H1 (cell line): Measurements from ENCODE around the gene SLC27A4. TPM values are rescaled to one million over a fixed set of nuclear protein-coding genes. Genes with fewer than 3 reads are reported as not detected.

Source experiments
- CTCF ChIA-PET: fragments of 300-600 bp; sonication (Branson Sonifier 250); formaldehyde crosslinking; loops from one replicate; lab custom pipeline; 2021; ENCODE audit not compliant: partially characterized antibody; lab: Charles Lee
- POLR2A ChIA-PET: fragments of 300-600 bp; sonication (Branson Sonifier 250); formaldehyde crosslinking; loops from one replicate; lab custom pipeline; 2021; ENCODE audit warnings: inconsistent platforms; ENCODE audit not compliant: partially characterized antibody; lab: Charles Lee
- DNase-seq, 2 experiments: peaks; one replicate each; pipeline versions ENCODE4 v3.0.0 to v3.0.0-alpha.2; 2010 to 2022; ENCODE audit warnings: low spot score in 2 of 2, low read depth in 1 of 2, mixed read lengths in 1 of 2
- FAIRE-seq: peaks from 2 replicates; lab custom pipeline; 2011; peaks lifted over from hg19 to GRCh38; lab: Jason Lieb, UNC
- H2AFZ ChIP-seq: 2 replicates; pipeline ENCODE4 v1.8.1; 2012; ENCODE audit warnings: low read length, inconsistent platforms
- H2AK5ac ChIP-seq: 2 replicates; pipeline ENCODE4 v1.6.1; 2013; ENCODE audit warnings: low read depth, low read length
- H2BK120ac ChIP-seq: replicated peaks from 2 replicates; pipeline ENCODE3; 2013; ENCODE audit warnings: low read depth, low read length, inconsistent platforms
- H2BK12ac ChIP-seq: 2 replicates; pipeline ENCODE4 v1.6.1; 2013; ENCODE audit warnings: low read depth, low read length
- H2BK15ac ChIP-seq: 2 replicates; pipeline ENCODE4 v1.6.1; 2013; ENCODE audit warnings: low read length
- H2BK20ac ChIP-seq: 2 replicates; pipeline ENCODE4 v1.6.1; 2013; ENCODE audit warnings: low read length
- H2BK5ac ChIP-seq: 2 replicates; pipeline ENCODE4 v1.6.1; 2013; ENCODE audit warnings: low read depth, low read length
- H3K14ac ChIP-seq: 2 replicates; pipeline ENCODE4 v1.6.1; 2013; ENCODE audit warnings: inconsistent platforms; ENCODE audit not compliant: insufficient read length
- H3K18ac ChIP-seq: 2 replicates; pipeline ENCODE4 v1.6.1; 2013; ENCODE audit warnings: low read length; ENCODE audit errors: extremely low read depth
- H3K23ac ChIP-seq: 2 replicates; pipeline ENCODE4 v1.6.1; 2013; ENCODE audit warnings: inconsistent platforms; ENCODE audit not compliant: insufficient read length
- H3K23me2 ChIP-seq: 2 replicates; pipeline ENCODE4 v1.6.1; 2013; ENCODE audit warnings: low read depth, low read length
- H3K27ac ChIP-seq: 2 replicates; pipeline ENCODE4 v1.6.1; 2011; ENCODE audit warnings: low read depth, low read length, inconsistent platforms
- H3K27me3 ChIP-seq, 4 experiments: replicated peaks in 1 of 4; 1 replicate in 1 of 4; 2 replicates in 3 of 4; pipeline versions ENCODE4 v1.6.1 to v1.8.1; 2011 to 2013; ENCODE audit warnings: low read length in 3 of 4, mild to moderate bottlenecking in 3 of 4, inconsistent platforms in 2 of 4, mixed read lengths in 2 of 4, moderate library complexity in 1 of 4; ENCODE audit not compliant: control insufficient read depth in 3 of 4, insufficient read depth in 3 of 4; ENCODE audit errors: extremely low read depth in 1 of 4
- H3K36me3 ChIP-seq, 4 experiments: 2 replicates each; pipeline versions ENCODE4 v1.6.1 to v1.8.1; 2011 to 2013; ENCODE audit warnings: mild to moderate bottlenecking in 4 of 4, low read length in 3 of 4, moderate library complexity in 2 of 4, control low read depth in 1 of 4, inconsistent platforms in 1 of 4; ENCODE audit not compliant: insufficient read depth in 4 of 4, control insufficient read depth in 2 of 4
- H3K4ac ChIP-seq: replicated peaks from 2 replicates; pipeline ENCODE3; 2013; ENCODE audit warnings: low read length, low read depth, mixed read lengths, inconsistent platforms; ENCODE audit not compliant: insufficient read length
- H3K4me1 ChIP-seq, 4 experiments: replicated peaks in 1 of 4; 1 replicate in 1 of 4; 2 replicates in 3 of 4; pipeline versions ENCODE4 v1.6.1 to v1.8.1; 2011 to 2013; ENCODE audit warnings: low read length in 3 of 4, inconsistent platforms in 2 of 4, mixed read lengths in 1 of 4; ENCODE audit not compliant: insufficient read depth in 4 of 4, control insufficient read depth in 3 of 4
- H3K4me2 ChIP-seq, 2 experiments: 2 replicates each; pipeline versions ENCODE4 v1.6.1 to v1.8.1; 2011 to 2013; ENCODE audit warnings: low read depth in 2 of 2, low read length in 2 of 2, control low read depth in 1 of 2, inconsistent platforms in 1 of 2, mild to moderate bottlenecking in 1 of 2; ENCODE audit not compliant: insufficient read depth in 1 of 2
- H3K4me3 ChIP-seq, 4 experiments: fragments of 200-600, 300-600 bp in 1 of 4; sonication (generic), shearing (Covaris generic), sonication (Bioruptor Twin) in 1 of 4; 2 replicates each; pipeline versions ENCODE4 v1.5.1 to v1.8.1; 2011 to 2016; ENCODE audit warnings: low read length in 4 of 4, low read depth in 3 of 4, control low read depth in 2 of 4, inconsistent platforms in 2 of 4, mild to moderate bottlenecking in 2 of 4, mixed read lengths in 1 of 4, moderate library complexity in 1 of 4; ENCODE audit not compliant: insufficient read depth in 2 of 4; ENCODE audit errors: extremely low read depth in 1 of 4
- H3K56ac ChIP-seq: replicated peaks from 2 replicates; pipeline ENCODE3; 2013; ENCODE audit warnings: low read depth, mild to moderate bottlenecking, mixed read lengths, low read length, inconsistent platforms; ENCODE audit not compliant: insufficient read length
- H3K79me1 ChIP-seq: 2 replicates; pipeline ENCODE4 v1.6.1; 2013; ENCODE audit warnings: low read depth, low read length, control low read depth
- H3K79me2 ChIP-seq, 2 experiments: 2 replicates each; pipeline versions ENCODE4 v1.6.1 to v1.8.1; 2012 to 2013; ENCODE audit warnings: low read length in 2 of 2, mild to moderate bottlenecking in 2 of 2, inconsistent platforms in 1 of 2; ENCODE audit not compliant: insufficient read depth in 2 of 2, control insufficient read depth in 1 of 2
- H3K9ac ChIP-seq, 4 experiments: replicated peaks in 1 of 4; 1 replicate in 1 of 4; 2 replicates in 3 of 4; pipeline versions ENCODE4 v1.6.1 to v1.8.1; 2011 to 2013; ENCODE audit warnings: low read depth in 3 of 4, low read length in 3 of 4, control low read depth in 2 of 4, mild to moderate bottlenecking in 2 of 4, moderate library complexity in 2 of 4, inconsistent platforms in 1 of 4; ENCODE audit errors: extremely low read depth in 1 of 4
- H3K9me3 ChIP-seq, 2 experiments: 2 replicates each; pipeline versions ENCODE4 v1.6.1 to v1.8.1; 2012 to 2013; ENCODE audit warnings: mild to moderate bottlenecking in 2 of 2, moderate library complexity in 2 of 2, control low read depth in 1 of 2, inconsistent platforms in 1 of 2, low read depth in 1 of 2, low read length in 1 of 2, mixed read lengths in 1 of 2; ENCODE audit not compliant: insufficient read depth in 2 of 2
- H4K20me1 ChIP-seq, 2 experiments: replicated peaks in 1 of 2; 2 replicates each; pipeline versions ENCODE3 to v1.8.1; 2011 to 2013; ENCODE audit warnings: inconsistent platforms in 2 of 2, low read length in 2 of 2, mild to moderate bottlenecking in 1 of 2; ENCODE audit not compliant: insufficient read depth in 2 of 2, control insufficient read depth in 1 of 2
- H4K5ac ChIP-seq: 2 replicates; pipeline ENCODE4 v1.6.1; 2013; ENCODE audit warnings: low read length, low read depth, mixed read lengths, inconsistent platforms; ENCODE audit not compliant: insufficient read length
- H4K8ac ChIP-seq: 2 replicates; pipeline ENCODE4 v1.8.0; 2013; ENCODE audit warnings: mild to moderate bottlenecking, moderate library complexity, low read length, inconsistent platforms; ENCODE audit not compliant: insufficient read depth; ENCODE audit errors: extremely low read depth
- H4K91ac ChIP-seq: replicated peaks from 2 replicates; pipeline ENCODE3; 2013; ENCODE audit warnings: low read length, mixed read lengths, inconsistent platforms; ENCODE audit not compliant: insufficient read length
- BACH1 ChIP-seq: IDR thresholded peaks from 2 replicates; pipeline ENCODE4 v1.6.1; 2012; ENCODE audit warnings: low read length, improper control_type of control experiment
- E2F6 ChIP-seq: IDR thresholded peaks from 2 replicates; pipeline ENCODE4 v1.6.1; 2012; ENCODE audit warnings: inconsistent platforms
- GABPA ChIP-seq: IDR thresholded peaks from 2 replicates; pipeline ENCODE4 v1.6.1; 2011; ENCODE audit warnings: mild to moderate bottlenecking, low read length, moderate library complexity, borderline replicate concordance; ENCODE audit not compliant: insufficient read depth
- HDAC6 ChIP-seq: IDR thresholded peaks from one replicate; pipeline ENCODE4 v1.7.1; 2012; ENCODE audit warnings: low read depth, mild to moderate bottlenecking, inconsistent platforms, low read length, moderate library complexity
- KDM1A ChIP-seq: fragments of 200-600, 300-600 bp; sonication (generic); IDR thresholded peaks from 2 replicates; pipeline ENCODE4 v1.7.1; 2016; ENCODE audit warnings: mild to moderate bottlenecking, low read length, borderline replicate concordance
- MAFK ChIP-seq: IDR thresholded peaks from 2 replicates; pipeline ENCODE4 v1.6.1; 2012; ENCODE audit warnings: low read depth, mild to moderate bottlenecking, improper control_type of control experiment, low read length
- NANOG ChIP-seq: IDR thresholded peaks from 2 replicates; pipeline ENCODE4 v1.6.1; 2011; ENCODE audit warnings: low read length, low read depth, mild to moderate bottlenecking, inconsistent platforms; ENCODE audit not compliant: insufficient read depth, poor library complexity, severe bottlenecking
- NRF1 ChIP-seq: IDR thresholded peaks from 2 replicates; pipeline ENCODE4 v1.6.1; 2011; ENCODE audit warnings: mild to moderate bottlenecking, low read depth, low read length, improper control_type of control experiment
- RXRA ChIP-seq: IDR thresholded peaks from 2 replicates; pipeline ENCODE4 v1.6.1; 2011; ENCODE audit warnings: low read depth, mild to moderate bottlenecking, low read length, moderate library complexity; ENCODE audit not compliant: insufficient read depth
- SIRT6 ChIP-seq: IDR thresholded peaks from one replicate; pipeline ENCODE4 v1.7.1; 2012; ENCODE audit warnings: low read length, inconsistent platforms
- SRF ChIP-seq: IDR thresholded peaks from 2 replicates; pipeline ENCODE4 v1.6.1; 2011; ENCODE audit warnings: mild to moderate bottlenecking, low read depth, low read length, moderate library complexity
- TCF12 ChIP-seq: IDR thresholded peaks from 2 replicates; pipeline ENCODE4 v1.6.1; 2011; ENCODE audit warnings: low read depth, mild to moderate bottlenecking, low read length
- WGBS, 2 experiments: shearing (Covaris generic) in 1 of 2; methylation state at CpG; one replicate each; pipeline versions ENCODE4 v1.1.6 to v1.1.7; 2013 to 2015; ENCODE audit warnings: low lambda C conversion rate in 2 of 2, mixed read lengths in 2 of 2, inconsistent platforms in 1 of 2, low coverage in 1 of 2, missing lambda C conversion rate in 1 of 2; ENCODE audit not compliant: insufficient replicate concordance in 2 of 2, insufficient coverage in 1 of 2, insufficient read length in 1 of 2; ENCODE audit errors: extremely low coverage in 1 of 2, missing lambda C conversion rate in 1 of 2; 5-methylcytosine and 5-hydroxymethylcytosine counted together
- polyA plus RNA-seq, 7 experiments: library from polyadenylated mRNA; depleted of rRNA in 3 of 7; stranded (reverse) in 5 of 7; unstranded in 2 of 7; fragments of >200 nt in 5 of 7; fragments of 200-250 nt in 2 of 7; gene quantifications; 1 replicate in 5 of 7; 2 replicates in 1 of 7; 4 replicates in 1 of 7; pipeline versions ENCODE4 v1.2.1 to v1.2.3, GENCODE V29; 2011 to 2013; ENCODE audit warnings: missing spikeins in 2 of 7, mixed read lengths in 2 of 7
- total RNA-seq: library from RNA; stranded (reverse); fragmentation: NEBNext Ultra II Directional; extraction: Animal tissue kit (Norgen Biotek cat#: 25700); gene quantifications from 2 replicates; pipeline ENCODE4 v1.2.1, GENCODE V29; 2021
- TF ChIP-seq, protein P1 (sequence below): IDR thresholded peaks from 2 replicates; pipeline ENCODE4 v1.6.1; 2011; ENCODE audit warnings: low read depth, mild to moderate bottlenecking, low read length; ENCODE audit not compliant: insufficient read depth

The SLC27A4 gene
- total and polyA plus RNA-seq, 2 of the 8 experiments (the other 6 are each of a cell fraction or from before 2014, with no cell fraction given), result 14.9 to 20.5 TPM

DNA sequence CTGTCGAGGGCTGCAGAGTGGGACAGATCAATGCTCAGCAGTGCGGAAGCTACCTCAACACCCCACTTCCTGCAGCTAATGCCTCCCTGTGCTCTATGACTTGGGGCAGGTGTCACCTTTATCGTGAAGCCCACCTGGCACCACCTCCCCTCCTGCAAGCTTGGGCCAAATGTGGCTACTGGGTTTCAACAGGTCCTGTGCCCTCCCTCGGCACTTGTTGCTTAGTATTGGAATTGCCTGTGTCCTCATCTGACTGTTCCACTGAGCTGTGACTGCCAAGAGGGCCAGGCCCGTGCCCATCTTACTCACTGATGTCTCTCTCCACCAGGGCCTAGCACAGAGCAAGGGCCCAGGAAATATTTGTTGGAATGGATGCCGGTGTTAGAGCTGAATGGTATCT lies 9.4 kb downstream of the SLC27A4 start:
- H3K56ac ChIP-seq, result no peak overlapping the region
- FAIRE-seq (no peak), DNase-seq (no peak)
- H3K4me1 ChIP-seq, result no peaks in the 10 kb centered on the region
- H2BK5ac ChIP-seq, result no peak overlapping the region
- H2BK20ac ChIP-seq, result no peak overlapping the region
- no peak overlapping the region for H3K4me3 ChIP-seq
- H3K4me2 ChIP-seq, result no peak overlapping the region
- POLR2A ChIA-PET, result interaction anchor here (0.5 to 1.2 kb wide), 3 partner anchors 8 to 12 kb away, joined by 3 to 4 read pairs (median 3); no protein-coding TSS in a partner anchor
- no peak overlapping the region for H3K23ac ChIP-seq
- no peak overlapping the region for H3K14ac ChIP-seq
- no peaks in the 10 kb centered on the region for H3K79me1 ChIP-seq
- H3K23me2 ChIP-seq, result no peaks in the 10 kb centered on the region
- peaks cover 0 to 4% of the 10 kb centered on the region in 2 experiments for H4K20me1 ChIP-seq
- H4K5ac ChIP-seq, result no peak overlapping the region
- CTCF ChIA-PET, result interaction anchor here (0.8 to 2.2 kb wide), 5 partner anchors 8 to 77 kb away, joined by 3 to 8 read pairs (median 3); no protein-coding TSS in a partner anchor
- peaks cover 0 to 8% (median 2%) of the 10 kb centered on the region in 4 experiments; a peak in 4 of 8 replicates for H3K36me3 ChIP-seq
- no peak overlapping the region for H2AK5ac ChIP-seq
- no peak overlapping the region for H2BK12ac ChIP-seq
- no peaks in the 10 kb centered on the region for H3K27me3 ChIP-seq
- no peak overlapping the region for H3K9ac ChIP-seq
- H3K4ac ChIP-seq, result no peak overlapping the region
- no peaks in the 10 kb centered on the region for H3K79me2 ChIP-seq
- H2AFZ ChIP-seq, result no peak overlapping the region
- no peak overlapping the region for H2BK120ac ChIP-seq
- H4K8ac ChIP-seq, result 0 out of 2 replicates have a peak overlapping the region, but pooled peaks have one; percentile 14
- H3K27ac ChIP-seq, result no peak overlapping the region
- WGBS, 2 experiments, result 90% methylated on average over 6 of the region's 6 CpGs; no CpG with 5 or more reads in 1 of the 2 experiments
- no peak overlapping the region for H4K91ac ChIP-seq
- no peaks in the 10 kb centered on the region for H3K9me3 ChIP-seq
- no peak overlapping the region for H3K18ac ChIP-seq
- H2BK15ac ChIP-seq, result no peak overlapping the region
- TF ChIP-seq SRF (no peak), NRF1 (no peak), E2F6 (no peak), NANOG (no peak), RXRA (no peak), BACH1 (no peak), KDM1A (no peak), TCF12 (no peak), HDAC6 (no peak), SIRT6 (no peak), MAFK (no peak), GABPA (no peak)
- TF ChIP-seq, protein P1, sequence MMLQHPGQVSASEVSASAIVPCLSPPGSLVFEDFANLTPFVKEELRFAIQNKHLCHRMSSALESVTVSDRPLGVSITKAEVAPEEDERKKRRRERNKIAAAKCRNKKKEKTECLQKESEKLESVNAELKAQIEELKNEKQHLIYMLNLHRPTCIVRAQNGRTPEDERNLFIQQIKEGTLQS, result no peak
